K562 (cell line): ENCODE measurements around the gene ISY1. TPM values are rescaled to one million over a fixed set of nuclear protein-coding genes. Genes with fewer than 3 reads are reported as not detected.
"Not testable (repeated sequence)": the region's sequence is repeated elsewhere in the genome, so short reads cannot be mapped to it uniquely, and the experiment has no call there.

Experiments used
- ATAC-seq: fragments of 200-7000 bp; cut with Tn5 transposase; 3 replicates; pipeline ENCODE4 v1.9.1; 2020; ENCODE audit warnings: moderate library complexity
- BruUV-seq: library from RNA; stranded (reverse); fragments of 400-500 nt; replicated peaks from 2 replicates; lab custom pipeline; 2021; lab: Mats Ljungman, UMichigan
- CTCF ChIA-PET: fragments of 300-600 bp; formaldehyde crosslinking; extraction: SDS; loops from one replicate; lab custom pipeline; 2021; ENCODE audit warnings: low intra/inter-chr PET ratio; lab: Yijun Ruan, JAX
- POLR2A ChIA-PET: fragments of 300-600, 350-650 bp; sonication (Branson Sonifier 250); formaldehyde crosslinking; extraction: SDS; loops from one replicate; lab custom pipeline; 2021; ENCODE audit warnings: antibody characterized with exemption, inconsistent platforms; lab: Yijun Ruan, JAX
- DNase-seq, 4 experiments: peaks; one replicate each; pipeline versions ENCODE4 v3.0.0 to v3.0.0-alpha.2; 2011 to 2018; ENCODE audit warnings: low spot score in 3 of 4, mixed read lengths in 3 of 4; ENCODE audit errors: extremely low read depth in 1 of 4
- FAIRE-seq: peaks from 2 replicates; lab custom pipeline; 2011; peaks lifted over from hg19 to GRCh38; lab: Jason Lieb, UNC
- H2AFZ ChIP-seq: 2 replicates; pipeline ENCODE4 v1.6.0; 2011; ENCODE audit warnings: low read depth, low read length, control low read depth, inconsistent platforms
- H3K27ac ChIP-seq: fragments of 200-600 bp; 3 replicates; pipeline ENCODE4 v1.8.0; 2011; ENCODE audit warnings: low read depth, mild to moderate bottlenecking, control low read depth, inconsistent platforms, low read length, moderate library complexity, mixed read lengths; ENCODE audit errors: extremely low read depth
- H3K27me3 ChIP-seq, 2 experiments: fragments of 300-600 bp in 1 of 2; 2 replicates in 1 of 2; 3 replicates in 1 of 2; pipeline versions ENCODE4 v1.6.0 to v1.8.0; 2011; ENCODE audit warnings: inconsistent platforms in 2 of 2, low read length in 2 of 2, mild to moderate bottlenecking in 1 of 2, mixed read lengths in 1 of 2, moderate library complexity in 1 of 2; ENCODE audit not compliant: control insufficient read depth in 2 of 2, insufficient read depth in 2 of 2
- H3K36me3 ChIP-seq: fragments of 300-600 bp; 3 replicates; pipeline ENCODE4 v1.8.0; 2011; ENCODE audit warnings: mild to moderate bottlenecking, low read length, inconsistent platforms; ENCODE audit not compliant: control insufficient read depth, insufficient read depth
- H3K4me1 ChIP-seq, 2 experiments: fragments of 200-600 bp in 1 of 2; replicated peaks in 1 of 2; 2 replicates in 1 of 2; 3 replicates in 1 of 2; pipeline versions ENCODE4 v1.5.1 to v1.8.0; 2011; ENCODE audit warnings: inconsistent platforms in 2 of 2, low read length in 2 of 2, mild to moderate bottlenecking in 1 of 2, mixed read lengths in 1 of 2, moderate library complexity in 1 of 2; ENCODE audit not compliant: control insufficient read depth in 2 of 2, insufficient read depth in 2 of 2
- H3K4me2 ChIP-seq: 2 replicates; pipeline ENCODE4 v1.6.1; 2011; ENCODE audit warnings: low read length, control low read depth, inconsistent platforms, mixed read lengths; ENCODE audit not compliant: insufficient read depth
- H3K4me3 ChIP-seq: fragments of 200-600 bp; sonication (generic), shearing (Covaris generic); 2 replicates; pipeline ENCODE4 v1.5.1; 2016; ENCODE audit warnings: control low read depth, inconsistent platforms
- H3K79me2 ChIP-seq: fragments of 200-600 bp; 3 replicates; pipeline ENCODE4 v1.8.0; 2011; ENCODE audit warnings: low read length, inconsistent platforms; ENCODE audit not compliant: control insufficient read depth, insufficient read depth
- H3K9ac ChIP-seq, 2 experiments: 2 replicates each; pipeline versions ENCODE4 v1.6.0 to v1.6.1; 2011; ENCODE audit warnings: low read depth in 2 of 2, low read length in 2 of 2, control low read depth in 1 of 2, inconsistent platforms in 1 of 2, mild to moderate bottlenecking in 1 of 2, mixed read lengths in 1 of 2; ENCODE audit not compliant: insufficient read depth in 1 of 2
- H3K9me1 ChIP-seq: one replicate; pipeline ENCODE4 v1.6.0; 2011; ENCODE audit warnings: inconsistent platforms, mild to moderate bottlenecking, low read length, moderate library complexity; ENCODE audit not compliant: control insufficient read depth, insufficient read depth
- H3K9me3 ChIP-seq: replicated peaks from 2 replicates; pipeline ENCODE4 v1.5.1; 2011; ENCODE audit warnings: low read depth, low read length, inconsistent platforms; ENCODE audit not compliant: control insufficient read depth, insufficient read depth
- H4K20me1 ChIP-seq: replicated peaks from 2 replicates; pipeline ENCODE4 v1.6.1; 2011; ENCODE audit warnings: low read length, inconsistent platforms, mixed read lengths; ENCODE audit not compliant: control insufficient read depth, insufficient read depth
- POLR2B ChIP-seq: fragments of 450-650 bp; IDR thresholded peaks from 2 replicates; pipeline ENCODE4 v1.6.1; 2018; ENCODE audit warnings: low read depth; ENCODE audit not compliant: partially characterized antibody
- WGBS: fragments of 100-300 bp; shearing (Covaris generic); methylation state at CpG from one replicate; pipeline ENCODE4 v1.1.6; 2016; ENCODE audit warnings: low coverage, mixed read lengths; ENCODE audit not compliant: insufficient coverage; ENCODE audit errors: missing lambda C conversion rate; 5-methylcytosine and 5-hydroxymethylcytosine counted together
- in situ Hi-C: fragments of 300-500 bp; cut with MboI; formaldehyde crosslinking; loops from 4 replicates; pipeline ENCODE4 v1.15.0; 2018; ENCODE audit warnings: inconsistent platforms, mixed read lengths
- intact Hi-C: fragments of 100-400 bp; cut with micrococcal nuclease; formaldehyde crosslinking; loops from 2 replicates; pipeline ENCODE4 v1.14.2; 2022
- polyA plus RNA-seq, 8 experiments: library from polyadenylated mRNA; depleted of rRNA in 4 of 8; stranded (reverse) in 5 of 8; unstranded in 3 of 8; fragments of >200 nt; fragmentation: Nextera tagmentation in 2 of 8; fragmentation: Illumina TruSeq in 1 of 8; extraction: Ambion mirVana in 2 of 8; extraction: Trizol in 1 of 8; gene quantifications; 2 replicates each; pipeline versions ENCODE4 v1.2.1 to v1.2.3, GENCODE V29; 2011 to 2014; ENCODE audit warnings: inconsistent platforms in 1 of 8, missing spikeins in 1 of 8
- total RNA-seq, 7 experiments: library from RNA; depleted of rRNA in 6 of 7; stranded (reverse); fragments of >200 nt in 6 of 7; fragmentation: Illumina TruSeq in 2 of 7; extraction: Trizol in 2 of 7; gene quantifications; 2 replicates each; pipeline versions ENCODE4 v1.2.1 to v1.2.3, GENCODE V29; 2011 to 2021; ENCODE audit warnings: low replicate concordance in 1 of 7
- TF ChIP-seq, protein P1 (sequence below): sonication (generic); formaldehyde crosslinking; IDR thresholded peaks from 2 replicates; pipeline ENCODE4 v1.8.1; 2023; ENCODE audit warnings: mild to moderate bottlenecking, missing genetic modification reagents
- TF ChIP-seq, protein P2 (sequence below): fragments of 450-650 bp; IDR thresholded peaks from 2 replicates; pipeline ENCODE4 v1.7.1; 2018; ENCODE audit warnings: mild to moderate bottlenecking, low read depth; ENCODE audit not compliant: partially characterized antibody

ISY1 gene
- total and polyA plus RNA-seq, 9 of the 15 experiments (the other 6 are each of a cell fraction or from before 2014, with no cell fraction given) = 23.5 to 50.0 (median 32.9) TPM

DNA sequence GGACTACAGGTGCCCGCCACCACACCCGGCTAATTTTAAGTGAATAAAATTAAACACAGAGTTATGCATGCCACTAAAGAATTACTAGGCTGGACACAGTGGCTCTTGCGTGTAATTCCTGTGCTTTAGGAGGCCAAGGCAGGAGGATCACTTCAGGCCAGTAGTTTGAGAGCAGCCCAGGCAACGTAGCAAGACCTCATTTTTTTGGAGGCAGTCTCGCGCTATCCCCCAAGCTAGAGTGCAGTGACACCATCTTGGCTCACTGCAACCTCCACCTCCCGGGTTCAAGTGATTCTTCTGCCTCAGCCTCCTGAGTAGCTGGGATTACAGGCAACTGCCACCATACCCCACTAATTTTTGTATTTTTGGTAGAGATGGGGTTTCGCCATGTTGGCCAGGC lies 4.7 kb upstream of the ISY1 start:
- H2AFZ ChIP-seq, DNase-seq, H3K27ac ChIP-seq, BruUV-seq, intact Hi-C loops, H3K4me2 ChIP-seq, in situ Hi-C loops, H3K4me3 ChIP-seq, ATAC-seq, H3K27me3 ChIP-seq, H4K20me1 ChIP-seq, H3K4me1 ChIP-seq, H3K9me1 ChIP-seq, H3K9me3 ChIP-seq, FAIRE-seq, H3K9ac ChIP-seq: not testable (repeated sequence)
- peaks cover 15% of the 10 kb centered on the region for H3K79me2 ChIP-seq
- H3K36me3 ChIP-seq = peaks cover 35% of the 10 kb centered on the region
- peak; percentile 18 for TF ChIP-seq POLR2B
- TF ChIP-seq, protein P1, sequence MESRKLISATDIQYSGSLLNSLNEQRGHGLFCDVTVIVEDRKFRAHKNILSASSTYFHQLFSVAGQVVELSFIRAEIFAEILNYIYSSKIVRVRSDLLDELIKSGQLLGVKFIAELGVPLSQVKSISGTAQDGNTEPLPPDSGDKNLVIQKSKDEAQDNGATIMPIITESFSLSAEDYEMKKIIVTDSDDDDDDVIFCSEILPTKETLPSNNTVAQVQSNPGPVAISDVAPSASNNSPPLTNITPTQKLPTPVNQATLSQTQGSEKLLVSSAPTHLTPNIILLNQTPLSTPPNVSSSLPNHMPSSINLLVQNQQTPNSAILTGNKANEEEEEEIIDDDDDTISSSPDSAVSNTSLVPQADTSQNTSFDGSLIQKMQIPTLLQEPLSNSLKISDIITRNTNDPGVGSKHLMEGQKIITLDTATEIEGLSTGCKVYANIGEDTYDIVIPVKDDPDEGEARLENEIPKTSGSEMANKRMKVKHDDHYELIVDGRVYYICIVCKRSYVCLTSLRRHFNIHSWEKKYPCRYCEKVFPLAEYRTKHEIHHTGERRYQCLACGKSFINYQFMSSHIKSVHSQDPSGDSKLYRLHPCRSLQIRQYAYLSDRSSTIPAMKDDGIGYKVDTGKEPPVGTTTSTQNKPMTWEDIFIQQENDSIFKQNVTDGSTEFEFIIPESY = peak; percentile 41; the same call in 1 of the 2 replicates
- TF ChIP-seq, protein P2, sequence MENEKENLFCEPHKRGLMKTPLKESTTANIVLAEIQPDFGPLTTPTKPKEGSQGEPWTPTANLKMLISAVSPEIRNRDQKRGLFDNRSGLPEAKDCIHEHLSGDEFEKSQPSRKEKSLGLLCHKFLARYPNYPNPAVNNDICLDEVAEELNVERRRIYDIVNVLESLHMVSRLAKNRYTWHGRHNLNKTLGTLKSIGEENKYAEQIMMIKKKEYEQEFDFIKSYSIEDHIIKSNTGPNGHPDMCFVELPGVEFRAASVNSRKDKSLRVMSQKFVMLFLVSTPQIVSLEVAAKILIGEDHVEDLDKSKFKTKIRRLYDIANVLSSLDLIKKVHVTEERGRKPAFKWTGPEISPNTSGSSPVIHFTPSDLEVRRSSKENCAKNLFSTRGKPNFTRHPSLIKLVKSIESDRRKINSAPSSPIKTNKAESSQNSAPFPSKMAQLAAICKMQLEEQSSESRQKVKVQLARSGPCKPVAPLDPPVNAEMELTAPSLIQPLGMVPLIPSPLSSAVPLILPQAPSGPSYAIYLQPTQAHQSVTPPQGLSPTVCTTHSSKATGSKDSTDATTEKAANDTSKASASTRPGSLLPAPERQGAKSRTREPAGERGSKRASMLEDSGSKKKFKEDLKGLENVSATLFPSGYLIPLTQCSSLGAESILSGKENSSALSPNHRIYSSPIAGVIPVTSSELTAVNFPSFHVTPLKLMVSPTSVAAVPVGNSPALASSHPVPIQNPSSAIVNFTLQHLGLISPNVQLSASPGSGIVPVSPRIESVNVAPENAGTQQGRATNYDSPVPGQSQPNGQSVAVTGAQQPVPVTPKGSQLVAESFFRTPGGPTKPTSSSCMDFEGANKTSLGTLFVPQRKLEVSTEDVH = peak; percentile 41
- POLR2A ChIA-PET = interaction anchor here (0.6 to 1.9 kb wide), 5 partner anchors 11 to 84 kb away, joined by 3 to 7 read pairs (median 3); partner anchors contain the start of gene COPG1
- CTCF ChIA-PET = interaction anchor here (0.6 kb wide), 1 partner anchor 374 kb away, joined by 3 read pairs; no protein-coding TSS in a partner anchor
- 92% methylated on average over 8 of the region's 8 CpGs for WGBS
